Smooth muscle cell (in vitro differentiated cells): Measurements from ENCODE around the gene SORD. TPM values are rescaled to one million over a fixed set of nuclear protein-coding genes. Genes with fewer than 3 reads are reported as not detected.

Experiments
- DNase-seq: peaks from one replicate; lab custom pipeline; 2025; ENCODE audit not compliant: unreplicated experiment; lab: John Stamatoyannopoulos, UW
- H2AFZ ChIP-seq: fragments of 200-600 bp; sonication (generic); 2 replicates; pipeline ENCODE4 v1.6.0; 2016; ENCODE audit warnings: antibody characterized with exemption, low read depth, mild to moderate bottlenecking
- H3F3A ChIP-seq: fragments of 200-600 bp; sonication (generic); 2 replicates; pipeline ENCODE4 v1.6.0; 2017; ENCODE audit warnings: antibody characterized with exemption, low read depth
- H3K27ac ChIP-seq: fragments of 200-600 bp; sonication (generic); 2 replicates; pipeline ENCODE4 v1.5.1; 2016; ENCODE audit warnings: low read depth, mild to moderate bottlenecking
- H3K27me3 ChIP-seq: fragments of 200-600 bp; sonication (generic); 2 replicates; pipeline ENCODE4 v1.6.1; 2016; ENCODE audit warnings: low read depth, mild to moderate bottlenecking
- H3K36me3 ChIP-seq: fragments of 200-600 bp; sonication (generic); 2 replicates; pipeline ENCODE4 v1.5.1; 2016; ENCODE audit warnings: low read depth
- H3K4me1 ChIP-seq: fragments of 200-600 bp; sonication (generic); 2 replicates; pipeline ENCODE4 v1.5.1; 2016; ENCODE audit warnings: low read depth
- H3K4me2 ChIP-seq: fragments of 200-600 bp; sonication (generic); 2 replicates; pipeline ENCODE4 v1.6.0; 2016; ENCODE audit warnings: mild to moderate bottlenecking
- H3K4me3 ChIP-seq: fragments of 200-600 bp; sonication (generic); 2 replicates; pipeline ENCODE4 v1.5.1; 2016; ENCODE audit warnings: mild to moderate bottlenecking
- H3K79me2 ChIP-seq: fragments of 200-600 bp; sonication (generic); 2 replicates; pipeline ENCODE4 v1.6.0; 2016; ENCODE audit warnings: low read depth, mild to moderate bottlenecking
- H3K9ac ChIP-seq: fragments of 200-600 bp; sonication (generic); 2 replicates; pipeline ENCODE4 v1.6.0; 2016; ENCODE audit warnings: low read depth
- H3K9me3 ChIP-seq: fragments of 200-600 bp; sonication (generic); replicated peaks from 2 replicates; pipeline ENCODE4 v1.5.1; 2016; ENCODE audit warnings: low read depth
- H4K20me1 ChIP-seq: fragments of 200-600 bp; sonication (generic); 2 replicates; pipeline ENCODE4 v1.6.0; 2016; ENCODE audit warnings: low read depth
- WGBS: methylation state at CpG from one replicate; pipeline ENCODE4 v1.1.7; 2016; ENCODE audit warnings: low lambda C conversion rate; 5-methylcytosine and 5-hydroxymethylcytosine counted together
- polyA plus RNA-seq: library from polyadenylated mRNA; unstranded; fragments of >200 nt; fragmentation: Nextera tagmentation; extraction: Ambion mirVana; gene quantifications from 2 replicates; pipeline ENCODE4 v1.2.1, GENCODE V29; 2016
- total RNA-seq: library from RNA; depleted of rRNA; stranded (reverse); fragments of >200 nt; gene quantifications from 2 replicates; pipeline ENCODE4 v1.2.3, GENCODE V29; 2014
- TF ChIP-seq, protein P1 (sequence below): fragments of 200-600 bp; sonication (generic); IDR thresholded peaks from 2 replicates; pipeline ENCODE4 v1.5.1; 2017; ENCODE audit warnings: borderline replicate concordance, mild to moderate bottlenecking, antibody characterized with exemption; ENCODE audit not compliant: insufficient read depth, poor library complexity, severe bottlenecking

Gene SORD
- total and polyA plus RNA-seq, 2 experiments from 2014 or later, result 22.1 to 26.8 TPM

DNA sequence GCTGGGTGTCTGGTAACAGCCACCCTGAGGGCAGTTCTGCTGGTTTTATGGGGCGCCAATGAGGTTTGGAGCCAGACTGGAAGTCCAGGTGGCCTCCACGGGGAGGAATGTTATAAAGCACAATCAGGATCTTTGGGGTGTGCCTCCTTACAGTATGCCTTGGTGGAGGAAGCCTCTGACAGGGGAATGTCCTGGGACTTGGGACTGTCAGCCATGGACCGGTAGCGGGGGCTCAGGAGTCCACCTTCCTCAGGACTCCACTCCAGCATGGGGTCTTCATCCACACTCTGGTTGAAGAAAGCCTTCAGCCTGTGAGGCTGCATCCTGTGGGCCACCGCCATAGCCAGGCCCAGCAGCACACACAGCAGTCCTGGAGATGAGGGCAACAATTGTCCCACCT, 96.0 kb downstream of the SORD start:
- H2AFZ ChIP-seq, result no peak overlapping the region
- peaks cover 38% of the 10 kb centered on the region for H3K27me3 ChIP-seq
- H3K36me3 ChIP-seq, result no peaks in the 10 kb centered on the region
- no peaks in the 10 kb centered on the region for H3K9me3 ChIP-seq
- H3K27ac ChIP-seq, result no peak overlapping the region
- no peak overlapping the region for H3K4me3 ChIP-seq
- H3K4me2 ChIP-seq, result no peak overlapping the region
- H3K79me2 ChIP-seq, result no peaks in the 10 kb centered on the region
- WGBS, result 88% methylated on average over 5 of the region's 5 CpGs
- TF ChIP-seq, protein P1, sequence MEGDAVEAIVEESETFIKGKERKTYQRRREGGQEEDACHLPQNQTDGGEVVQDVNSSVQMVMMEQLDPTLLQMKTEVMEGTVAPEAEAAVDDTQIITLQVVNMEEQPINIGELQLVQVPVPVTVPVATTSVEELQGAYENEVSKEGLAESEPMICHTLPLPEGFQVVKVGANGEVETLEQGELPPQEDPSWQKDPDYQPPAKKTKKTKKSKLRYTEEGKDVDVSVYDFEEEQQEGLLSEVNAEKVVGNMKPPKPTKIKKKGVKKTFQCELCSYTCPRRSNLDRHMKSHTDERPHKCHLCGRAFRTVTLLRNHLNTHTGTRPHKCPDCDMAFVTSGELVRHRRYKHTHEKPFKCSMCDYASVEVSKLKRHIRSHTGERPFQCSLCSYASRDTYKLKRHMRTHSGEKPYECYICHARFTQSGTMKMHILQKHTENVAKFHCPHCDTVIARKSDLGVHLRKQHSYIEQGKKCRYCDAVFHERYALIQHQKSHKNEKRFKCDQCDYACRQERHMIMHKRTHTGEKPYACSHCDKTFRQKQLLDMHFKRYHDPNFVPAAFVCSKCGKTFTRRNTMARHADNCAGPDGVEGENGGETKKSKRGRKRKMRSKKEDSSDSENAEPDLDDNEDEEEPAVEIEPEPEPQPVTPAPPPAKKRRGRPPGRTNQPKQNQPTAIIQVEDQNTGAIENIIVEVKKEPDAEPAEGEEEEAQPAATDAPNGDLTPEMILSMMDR, result no peak
- no peaks in the 10 kb centered on the region for H4K20me1 ChIP-seq
- no peak overlapping the region for H3K9ac ChIP-seq
- no peaks in the 10 kb centered on the region for H3F3A ChIP-seq
- peaks cover 6% of the 10 kb centered on the region for H3K4me1 ChIP-seq
- no peak for DNase-seq

DNA sequence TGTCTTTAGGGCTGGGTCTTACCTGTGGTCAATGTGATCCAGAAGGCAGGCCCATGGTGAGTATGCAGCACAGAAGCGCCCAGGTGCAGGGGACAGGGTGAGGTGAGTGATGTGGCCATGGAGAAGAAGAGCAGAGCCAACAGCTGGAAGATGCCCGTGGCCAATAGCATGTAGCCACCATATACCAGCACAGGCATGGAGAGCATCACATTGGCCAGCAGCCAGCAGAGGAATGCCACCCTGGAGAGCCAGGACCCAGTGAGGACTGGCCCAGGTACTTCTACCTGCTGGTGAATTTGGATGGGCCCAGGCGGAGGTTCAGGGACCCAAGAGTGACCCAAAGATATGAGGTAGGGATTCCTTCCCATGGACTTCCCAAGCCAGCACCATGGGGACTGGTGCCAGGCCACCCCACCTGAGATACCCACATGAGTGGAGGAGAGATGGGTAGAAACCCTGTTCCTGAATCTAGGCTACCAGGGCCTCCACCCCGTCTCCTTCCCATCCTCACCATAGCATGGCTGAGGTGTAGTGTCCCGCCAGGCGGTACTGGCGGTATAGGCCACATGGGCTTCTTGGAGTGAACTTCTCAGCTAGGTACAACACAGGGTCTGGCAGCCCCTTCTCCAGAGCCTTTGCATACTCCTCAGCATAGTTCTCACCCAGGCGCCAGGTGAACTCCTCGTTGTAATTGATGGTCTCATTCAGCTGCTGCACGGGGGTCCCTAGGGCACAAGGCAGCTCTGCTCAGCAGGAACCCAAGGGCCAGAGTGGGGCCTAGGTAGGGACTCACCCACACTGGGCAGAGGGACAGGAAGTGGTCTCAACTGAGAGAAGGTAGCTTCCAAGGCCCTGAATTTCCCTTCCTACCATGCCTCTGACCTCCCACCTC, 97.3 kb downstream of the SORD start:
- Histone ChIP-seq H3K9ac (no peak overlapping the region), H3K4me2 (no peak overlapping the region), H3K4me1 (no peaks in the 10 kb centered on the region), H3K36me3 (no peaks in the 10 kb centered on the region), H4K20me1 (no peaks in the 10 kb centered on the region), H3K4me3 (no peak overlapping the region), H3K27ac (no peak overlapping the region), H2AFZ (no peak overlapping the region), H3K27me3 (peaks cover 35% of the 10 kb centered on the region), H3K79me2 (no peaks in the 10 kb centered on the region), H3F3A (no peaks in the 10 kb centered on the region), H3K9me3 (no peaks in the 10 kb centered on the region)
- no peak for DNase-seq
- TF ChIP-seq, protein P1, result no peak
- 94% methylated on average over 10 of the region's 10 CpGs for WGBS

DNA sequence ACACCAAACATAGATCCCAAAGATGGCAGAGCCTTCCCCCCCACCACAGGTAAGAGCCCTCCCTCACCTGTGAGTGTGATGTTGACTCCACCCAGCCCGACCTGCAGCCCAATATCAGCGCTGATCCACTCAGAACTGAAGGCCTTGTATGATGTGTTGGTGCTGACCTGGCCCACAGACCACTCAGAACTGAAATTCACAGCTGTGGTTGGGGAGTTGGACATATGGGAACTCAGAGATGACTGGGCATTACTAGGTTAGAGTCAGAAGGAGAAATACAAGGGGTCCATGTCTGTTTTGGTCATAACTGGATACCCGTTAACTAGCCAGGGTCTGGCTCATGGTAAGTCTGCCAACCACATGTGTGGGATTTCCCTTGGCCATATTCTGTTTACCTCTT, 98.0 kb downstream of the SORD start:
- Histone ChIP-seq H3K4me2 (no peak overlapping the region), H2AFZ (no peak overlapping the region), H3K79me2 (no peaks in the 10 kb centered on the region), H3K9me3 (no peaks in the 10 kb centered on the region), H3K4me3 (no peak overlapping the region), H3K27me3 (peaks cover 35% of the 10 kb centered on the region), H3K4me1 (no peaks in the 10 kb centered on the region), H3F3A (no peaks in the 10 kb centered on the region), H4K20me1 (no peaks in the 10 kb centered on the region), H3K27ac (no peak overlapping the region), H3K9ac (no peak overlapping the region), H3K36me3 (no peaks in the 10 kb centered on the region)
- WGBS, result 97% methylated on average over 3 of the region's 3 CpGs
- no peak for DNase-seq
- TF ChIP-seq, protein P1, result no peak
